HEK293 (cell line): ENCODE data around the gene IDUA.

Source experiments
- SALL2 ChIP-seq: fragments of 450-650 bp; formaldehyde crosslinking; IDR thresholded peaks from 2 replicates; pipeline ENCODE4 v1.5.0; 2017; ENCODE audit warnings: missing biosample characterization, mild to moderate bottlenecking, missing genetic modification characterization, borderline replicate concordance
- SETDB1 ChIP-seq: IDR thresholded peaks from one replicate; pipeline ENCODE4 v1.6.1; 2017; ENCODE audit warnings: mild to moderate bottlenecking, low read length, moderate library complexity, mixed read lengths; ENCODE audit not compliant: insufficient read length
- SP3 ChIP-seq: fragments of 450-650 bp; formaldehyde crosslinking; IDR thresholded peaks from 2 replicates; pipeline ENCODE4 v1.5.1; 2016; ENCODE audit warnings: missing biosample characterization, missing genetic modification characterization
- ZFP3 ChIP-seq: fragments of 450-650 bp; formaldehyde crosslinking; IDR thresholded peaks from 2 replicates; pipeline ENCODE4 v1.5.1; 2016; ENCODE audit warnings: low read depth, missing biosample characterization, missing genetic modification characterization
- ZNF292 ChIP-seq: fragments of 450-650 bp; formaldehyde crosslinking; IDR thresholded peaks from 2 replicates; pipeline ENCODE4 v1.5.1; 2016; ENCODE audit warnings: low read depth, missing biosample characterization, missing genetic modification characterization, borderline replicate concordance
- ZNF510 ChIP-seq: fragments of 450-650 bp; formaldehyde crosslinking; IDR thresholded peaks from 2 replicates; pipeline ENCODE4 v1.5.1; 2018; ENCODE audit warnings: mild to moderate bottlenecking, missing genetic modification characterization, missing biosample characterization; ENCODE audit not compliant: insufficient replicate concordance
- ZNF623 ChIP-seq: fragments of 450-650 bp; formaldehyde crosslinking; IDR thresholded peaks from 2 replicates; pipeline ENCODE4 v1.5.1; 2016; ENCODE audit warnings: missing biosample characterization, missing genetic modification characterization
- ZNF707 ChIP-seq: fragments of 450-650 bp; formaldehyde crosslinking; IDR thresholded peaks from 2 replicates; pipeline ENCODE4 v1.5.1; 2016; ENCODE audit warnings: missing biosample characterization, missing genetic modification characterization
- TF ChIP-seq, protein P1 (sequence below): fragments of 450-650 bp; formaldehyde crosslinking; IDR thresholded peaks from 2 replicates; pipeline ENCODE4 v1.5.1; 2016; ENCODE audit warnings: missing biosample characterization, missing genetic modification characterization
- TF ChIP-seq, protein P2 (sequence below): fragments of 450-650 bp; formaldehyde crosslinking; IDR thresholded peaks from 2 replicates; pipeline ENCODE4 v1.5.1; 2016; ENCODE audit warnings: missing biosample characterization, missing genetic modification characterization
- TF ChIP-seq, protein P3 (sequence below): fragments of 450-650 bp; formaldehyde crosslinking; IDR thresholded peaks from 2 replicates; pipeline ENCODE4 v1.5.1; 2016; ENCODE audit warnings: missing biosample characterization, missing genetic modification characterization
- TF ChIP-seq, protein P4 (sequence below): fragments of 450-650 bp; formaldehyde crosslinking; IDR thresholded peaks from 2 replicates; pipeline ENCODE4 v1.5.1; 2017; ENCODE audit warnings: missing biosample characterization, missing genetic modification characterization

DNA sequence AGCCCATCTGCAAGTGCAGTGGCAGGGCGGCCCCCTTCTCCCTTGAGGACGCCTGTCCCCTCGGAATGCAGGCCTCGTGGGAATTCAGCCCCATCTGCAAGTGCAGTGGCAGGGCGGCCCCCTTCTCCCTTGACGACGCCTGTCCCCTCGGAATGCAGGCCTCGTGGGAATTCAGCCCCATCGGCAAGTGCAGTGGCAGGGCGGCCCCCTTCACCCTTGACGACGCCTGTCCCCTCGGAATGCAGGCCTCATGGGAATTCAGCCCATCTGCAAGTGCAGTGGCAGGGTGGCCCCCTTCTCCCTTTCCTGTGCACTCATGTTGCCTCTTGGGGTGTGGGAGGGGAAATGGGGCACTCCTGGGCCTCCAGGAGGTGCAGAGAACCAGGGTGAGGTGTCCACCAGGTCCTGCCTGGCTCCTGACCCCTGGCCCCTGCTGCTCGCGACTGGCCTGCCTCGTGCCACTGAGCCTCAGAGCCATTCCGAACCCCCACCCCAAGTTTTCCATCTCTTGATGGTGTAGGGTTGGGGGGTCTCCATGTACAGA is 13.1 kb downstream of the IDUA start:
- TF ChIP-seq ZNF707 (no peak), ZFP3 (no peak), SP3 (tag by site-specific recombination) (no peak), SALL2 (tag by site-specific recombination) (no peak), ZNF623 (tag by site-specific recombination) (no peak), ZNF510 (tag by site-specific recombination) (no peak), ZNF292 (tag by site-specific recombination) (no peak), SETDB1 (no peak)
- TF ChIP-seq, protein P1, sequence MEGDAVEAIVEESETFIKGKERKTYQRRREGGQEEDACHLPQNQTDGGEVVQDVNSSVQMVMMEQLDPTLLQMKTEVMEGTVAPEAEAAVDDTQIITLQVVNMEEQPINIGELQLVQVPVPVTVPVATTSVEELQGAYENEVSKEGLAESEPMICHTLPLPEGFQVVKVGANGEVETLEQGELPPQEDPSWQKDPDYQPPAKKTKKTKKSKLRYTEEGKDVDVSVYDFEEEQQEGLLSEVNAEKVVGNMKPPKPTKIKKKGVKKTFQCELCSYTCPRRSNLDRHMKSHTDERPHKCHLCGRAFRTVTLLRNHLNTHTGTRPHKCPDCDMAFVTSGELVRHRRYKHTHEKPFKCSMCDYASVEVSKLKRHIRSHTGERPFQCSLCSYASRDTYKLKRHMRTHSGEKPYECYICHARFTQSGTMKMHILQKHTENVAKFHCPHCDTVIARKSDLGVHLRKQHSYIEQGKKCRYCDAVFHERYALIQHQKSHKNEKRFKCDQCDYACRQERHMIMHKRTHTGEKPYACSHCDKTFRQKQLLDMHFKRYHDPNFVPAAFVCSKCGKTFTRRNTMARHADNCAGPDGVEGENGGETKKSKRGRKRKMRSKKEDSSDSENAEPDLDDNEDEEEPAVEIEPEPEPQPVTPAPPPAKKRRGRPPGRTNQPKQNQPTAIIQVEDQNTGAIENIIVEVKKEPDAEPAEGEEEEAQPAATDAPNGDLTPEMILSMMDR = no peak
- TF ChIP-seq, protein P2, sequence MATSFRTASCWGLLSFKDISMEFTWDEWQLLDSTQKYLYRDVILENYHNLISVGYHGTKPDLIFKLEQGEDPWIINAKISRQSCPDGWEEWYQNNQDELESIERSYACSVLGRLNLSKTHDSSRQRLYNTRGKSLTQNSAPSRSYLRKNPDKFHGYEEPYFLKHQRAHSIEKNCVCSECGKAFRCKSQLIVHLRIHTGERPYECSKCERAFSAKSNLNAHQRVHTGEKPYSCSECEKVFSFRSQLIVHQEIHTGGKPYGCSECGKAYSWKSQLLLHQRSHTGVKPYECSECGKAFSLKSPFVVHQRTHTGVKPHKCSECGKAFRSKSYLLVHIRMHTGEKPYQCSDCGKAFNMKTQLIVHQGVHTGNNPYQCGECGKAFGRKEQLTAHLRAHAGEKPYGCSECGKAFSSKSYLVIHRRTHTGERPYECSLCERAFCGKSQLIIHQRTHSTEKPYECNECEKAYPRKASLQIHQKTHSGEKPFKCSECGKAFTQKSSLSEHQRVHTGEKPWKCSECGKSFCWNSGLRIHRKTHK (tag by site-specific recombination) = no peak
- TF ChIP-seq, protein P3, sequence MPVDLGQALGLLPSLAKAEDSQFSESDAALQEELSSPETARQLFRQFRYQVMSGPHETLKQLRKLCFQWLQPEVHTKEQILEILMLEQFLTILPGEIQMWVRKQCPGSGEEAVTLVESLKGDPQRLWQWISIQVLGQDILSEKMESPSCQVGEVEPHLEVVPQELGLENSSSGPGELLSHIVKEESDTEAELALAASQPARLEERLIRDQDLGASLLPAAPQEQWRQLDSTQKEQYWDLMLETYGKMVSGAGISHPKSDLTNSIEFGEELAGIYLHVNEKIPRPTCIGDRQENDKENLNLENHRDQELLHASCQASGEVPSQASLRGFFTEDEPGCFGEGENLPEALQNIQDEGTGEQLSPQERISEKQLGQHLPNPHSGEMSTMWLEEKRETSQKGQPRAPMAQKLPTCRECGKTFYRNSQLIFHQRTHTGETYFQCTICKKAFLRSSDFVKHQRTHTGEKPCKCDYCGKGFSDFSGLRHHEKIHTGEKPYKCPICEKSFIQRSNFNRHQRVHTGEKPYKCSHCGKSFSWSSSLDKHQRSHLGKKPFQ = no peak
- TF ChIP-seq, protein P4, sequence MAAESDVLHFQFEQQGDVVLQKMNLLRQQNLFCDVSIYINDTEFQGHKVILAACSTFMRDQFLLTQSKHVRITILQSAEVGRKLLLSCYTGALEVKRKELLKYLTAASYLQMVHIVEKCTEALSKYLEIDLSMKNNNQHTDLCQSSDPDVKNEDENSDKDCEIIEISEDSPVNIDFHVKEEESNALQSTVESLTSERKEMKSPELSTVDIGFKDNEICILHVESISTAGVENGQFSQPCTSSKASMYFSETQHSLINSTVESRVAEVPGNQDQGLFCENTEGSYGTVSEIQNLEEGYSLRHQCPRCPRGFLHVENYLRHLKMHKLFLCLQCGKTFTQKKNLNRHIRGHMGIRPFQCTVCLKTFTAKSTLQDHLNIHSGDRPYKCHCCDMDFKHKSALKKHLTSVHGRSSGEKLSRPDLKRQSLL = no peak
